GM10847 (cell line): ENCODE measurements around the gene ITSN1.

Experiments used
- POLR2A ChIP-seq: IDR thresholded peaks from 2 replicates; pipeline ENCODE4 v1.6.1; 2011; ENCODE audit not compliant: insufficient read length; ENCODE audit errors: extremely low read depth

ITSN1 gene

GRCh38 chr21:33821503-33822322 lies 179.4 kb downstream of the ITSN1 start:
- no peak for TF ChIP-seq POLR2A

GRCh38 chr21:33824156-33824941 lies 182.0 kb downstream of the ITSN1 start:
- no peak for TF ChIP-seq POLR2A

- TF ChIP-seq POLR2A, result no peak
Observed at GRCh38 chr21:33825419-33825818, 183.1 kb downstream of the ITSN1 start.

- no peak for TF ChIP-seq POLR2A
Observed at GRCh38 chr21:33825915-33826314, 183.6 kb downstream of the ITSN1 start.

GRCh38 chr21:33828083-33828482 lies 185.8 kb downstream of the ITSN1 start:
- TF ChIP-seq POLR2A, result no peak

- no peak for TF ChIP-seq POLR2A
Observed at GRCh38 chr21:33828577-33828976, 186.3 kb downstream of the ITSN1 start.

GRCh38 chr21:33829844-33830243 lies 187.5 kb downstream of the ITSN1 start:
- TF ChIP-seq POLR2A, result no peak

GRCh38 chr21:33831962-33832659 lies 189.8 kb downstream of the ITSN1 start:
- TF ChIP-seq POLR2A, result no peak

- no peak for TF ChIP-seq POLR2A
Observed at GRCh38 chr21:33834801-33835500, 192.7 kb downstream of the ITSN1 start.

GRCh38 chr21:33835920-33836319 lies 193.6 kb downstream of the ITSN1 start:
- no peak for TF ChIP-seq POLR2A

- no peak for TF ChIP-seq POLR2A
Observed at GRCh38 chr21:33836408-33836807, 194.1 kb downstream of the ITSN1 start.

- no peak for TF ChIP-seq POLR2A
Observed at GRCh38 chr21:33839167-33839716, 196.9 kb downstream of the ITSN1 start.

GRCh38 chr21:33839806-33840205 lies 197.5 kb downstream of the ITSN1 start:
- no peak for TF ChIP-seq POLR2A

GRCh38 chr21:33840771-33841170 lies 198.5 kb downstream of the ITSN1 start:
- no peak for TF ChIP-seq POLR2A

GRCh38 chr21:33841561-33841960 lies 199.3 kb downstream of the ITSN1 start:
- TF ChIP-seq POLR2A, result no peak
